NCI-H2227 treated with DMSO at 0.1 percent for 48 hours (cell line): ENCODE data around the gene TTC7B.

Experiments
- DNase-seq: peaks from one replicate; lab custom pipeline; 2025; lab: John Stamatoyannopoulos, UW

The TTC7B gene

DNA sequence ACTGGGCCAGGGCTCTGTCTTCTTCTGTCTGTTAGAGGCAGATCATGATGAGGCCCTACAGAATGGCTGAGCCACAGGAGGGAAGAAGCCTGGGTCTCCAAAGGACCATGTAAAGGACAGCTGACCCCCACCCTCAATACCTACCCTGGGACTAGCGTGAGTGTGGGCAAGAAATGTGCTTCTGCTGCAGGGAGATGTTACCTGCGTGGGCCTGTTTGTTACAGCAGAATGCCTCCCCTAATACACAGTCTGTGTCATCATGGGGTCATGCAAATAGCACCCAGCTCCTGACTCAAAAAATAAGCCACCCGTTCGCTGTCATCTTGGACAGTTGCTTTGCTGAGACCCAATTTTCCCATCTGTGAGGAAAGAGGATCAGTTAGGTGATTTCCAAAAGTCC lies 328.8 kb downstream of the TTC7B start:
- DNase-seq: no peak

DNA sequence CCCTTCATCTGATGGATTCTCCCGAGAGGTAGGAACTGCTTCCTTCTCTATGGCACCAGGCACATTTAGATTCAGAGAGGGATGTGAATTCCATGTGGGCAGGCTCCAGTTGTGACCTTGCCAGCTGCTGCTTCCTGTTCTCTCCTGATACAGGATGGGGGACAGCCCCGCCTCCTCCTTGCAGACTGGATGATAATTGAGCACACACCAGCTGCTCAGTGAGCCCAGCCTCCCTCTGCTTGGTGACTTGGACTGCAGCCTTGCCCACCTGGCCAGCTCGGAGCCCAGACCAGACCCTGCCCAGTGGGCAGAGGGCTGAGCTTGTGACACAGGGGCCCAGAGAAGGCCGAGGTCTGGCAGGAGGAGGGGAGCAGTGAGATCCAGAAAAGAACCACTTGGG lies 329.2 kb downstream of the TTC7B start:
- DNase-seq: peak; percentile 65

DNA sequence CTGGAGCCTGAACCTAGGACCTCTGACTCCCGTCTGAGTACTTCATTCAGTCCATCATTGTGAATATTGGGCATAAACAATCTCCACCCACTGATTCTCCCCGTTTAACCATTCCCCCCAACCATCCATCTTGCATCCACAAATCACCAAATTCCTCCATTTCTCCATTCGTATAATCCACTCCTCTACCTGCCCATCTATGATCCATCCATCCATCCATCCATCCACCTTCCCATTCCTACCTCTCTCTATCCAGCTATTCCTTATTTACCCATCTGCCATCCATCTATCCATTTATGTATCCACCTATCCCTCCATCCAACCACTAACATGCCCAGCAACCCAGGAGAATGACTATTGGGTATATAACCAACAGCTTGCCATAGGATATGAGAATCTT lies 331.9 kb downstream of the TTC7B start:
- DNase-seq: no peak

DNA sequence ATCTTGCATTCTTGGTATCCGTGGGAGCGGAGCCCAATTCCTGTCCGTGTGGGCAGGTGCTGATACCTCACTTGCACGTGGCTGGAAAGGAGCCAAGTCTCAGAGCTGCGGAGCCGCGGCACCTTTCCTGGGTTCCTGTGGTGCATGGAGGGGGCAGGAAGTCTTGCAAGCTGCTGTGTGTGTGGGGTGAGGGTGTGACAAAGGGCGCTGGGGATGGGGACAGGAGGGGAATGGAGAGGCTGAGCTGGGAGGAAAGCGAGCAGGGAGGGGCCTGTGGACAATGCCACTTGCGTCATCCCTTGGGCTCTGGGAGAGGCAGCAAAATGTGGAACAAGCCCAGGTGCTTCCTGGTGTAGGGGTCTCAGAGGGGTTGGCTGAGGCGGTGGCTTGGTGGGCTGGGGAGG lies 332.7 kb downstream of the TTC7B start:
- DNase-seq: no peak

DNA sequence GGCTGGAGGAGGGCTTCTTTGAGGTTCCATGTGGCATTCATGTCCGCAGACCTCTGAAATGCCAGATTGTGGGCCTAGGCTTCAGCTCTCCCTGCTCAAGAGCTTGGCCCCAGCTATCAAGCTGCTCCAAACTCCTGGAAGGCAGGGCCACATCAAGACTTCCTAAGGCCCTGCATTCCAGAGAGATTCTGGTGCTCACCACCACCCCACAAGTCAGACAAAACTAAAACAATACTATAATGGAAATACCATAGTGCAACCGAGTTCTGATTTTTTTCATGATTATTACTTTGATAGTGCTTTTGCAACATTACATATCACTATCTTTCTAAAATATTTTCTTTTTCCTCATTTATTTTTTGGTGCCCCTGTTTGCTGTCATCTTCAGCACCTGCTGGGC lies 333.1 kb downstream of the TTC7B start:
- no peak for DNase-seq

DNA sequence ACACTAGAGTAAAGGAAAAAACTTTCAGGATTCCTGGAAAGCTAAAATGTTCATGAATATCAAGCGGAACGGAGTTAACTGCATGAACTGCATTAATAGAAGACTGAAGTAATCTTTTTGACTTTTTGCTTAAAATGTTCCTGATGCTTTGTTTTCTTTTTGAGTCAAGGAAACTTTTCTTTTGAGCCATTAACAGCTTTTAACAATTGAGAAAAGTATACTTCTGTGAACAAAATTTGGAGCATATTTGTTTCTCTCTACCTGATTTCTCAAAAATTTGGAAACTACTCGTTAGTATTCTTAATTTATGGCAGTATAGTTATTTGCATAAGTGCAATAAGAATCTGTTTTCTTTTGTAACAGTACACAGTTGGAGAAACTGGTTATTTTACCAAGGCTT lies 340.9 kb downstream of the TTC7B start:
- DNase-seq: no peak
